ENCODE results near the gene TPO.

The TPO gene

GRCh38 chr2:1455466-1455865 lies 42.2 kb downstream of the TPO start:
- Histone ChIP-seq H3F3A (ENCODE audit: insufficient read depth, low read length) (no peaks in the 10 kb centered on the region), H4K20me1 (ENCODE audit: insufficient read depth, low read length) (no peaks in the 10 kb centered on the region), H3K79me2 (ENCODE audit: low read length) (no peaks in the 10 kb centered on the region), H3K27me3 (replicated peaks; ENCODE audit: insufficient read depth, low read length) (no peaks in the 10 kb centered on the region), H2AFZ (ENCODE audit: low read length) (no peak overlapping the region), H3K9me3 (replicated peaks; ENCODE audit: insufficient read depth, low read length) (no peaks in the 10 kb centered on the region), H3K4me3 (ENCODE audit: low read length) (no peak overlapping the region), H3K9me2 (replicated peaks; ENCODE audit: insufficient read depth, low read length) (no peaks in the 10 kb centered on the region), H3K27ac (ENCODE audit: low read length) (no peak overlapping the region), H3K4me2 (ENCODE audit: low read depth, low read length) (no peak overlapping the region), H3K4me1 (ENCODE audit: low read length) (no peaks in the 10 kb centered on the region), H3K36me3 (replicated peaks; ENCODE audit: insufficient read depth, low read length) (no peaks in the 10 kb centered on the region), H3K9ac (ENCODE audit: low read length) (no peak overlapping the region)
- DNase-seq: no peak
- TF ChIP-seq EZH2phosphoT487 (IDR thresholded peaks at IDR 0.05; ENCODE audit: low read length): no peak
- TF ChIP-seq EZH2 (optimal IDR thresholded peaks at IDR 0.05; ENCODE audit: low read depth, low read length): no peak
- TF ChIP-seq CTCF (IDR thresholded peaks at IDR 0.05; ENCODE audit: low read length): no peak

DNA sequence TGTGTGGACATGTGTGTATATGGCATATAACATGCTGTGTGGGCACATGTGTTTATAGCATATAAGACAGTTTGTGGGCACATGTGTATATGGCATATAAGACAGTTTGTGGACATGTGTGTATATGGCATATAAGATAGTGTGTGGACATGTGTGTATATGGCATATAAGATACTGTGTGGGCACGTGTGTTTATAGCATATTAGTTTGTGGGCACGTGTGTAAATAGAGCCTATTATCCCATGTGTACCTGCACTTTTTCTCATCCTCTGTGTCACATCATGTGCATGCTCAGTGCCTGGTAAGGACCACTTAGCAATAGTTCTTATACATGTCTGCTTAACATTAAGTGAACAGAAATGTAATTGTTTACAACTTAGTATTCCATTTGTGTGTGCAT lies 45.2 kb downstream of the TPO start:
- Histone ChIP-seq H4K20me1 (ENCODE audit: insufficient read depth, low read length) (no peaks in the 10 kb centered on the region), H2AFZ (ENCODE audit: low read length) (no peak overlapping the region)

GRCh38 chr2:1459727-1460126 lies 46.5 kb downstream of the TPO start:
- H3K9ac ChIP-seq (ENCODE audit: low read length): no peak overlapping the region
- H3K27me3 ChIP-seq (replicated peaks; ENCODE audit: insufficient read depth, low read length): no peaks in the 10 kb centered on the region
- no peak overlapping the region for H3K4me3 ChIP-seq (ENCODE audit: low read length)
- no peaks in the 10 kb centered on the region for H3K36me3 ChIP-seq (replicated peaks; ENCODE audit: insufficient read depth, low read length)
- no peaks in the 10 kb centered on the region for H3K9me3 ChIP-seq (replicated peaks; ENCODE audit: insufficient read depth, low read length)
- no peak for DNase-seq
- H3K9me2 ChIP-seq (replicated peaks; ENCODE audit: insufficient read depth, low read length): no peaks in the 10 kb centered on the region
- TF ChIP-seq EZH2phosphoT487 (IDR thresholded peaks at IDR 0.05; ENCODE audit: low read length) (no peak), EZH2 (optimal IDR thresholded peaks at IDR 0.05; ENCODE audit: low read depth, low read length) (no peak), CTCF (IDR thresholded peaks at IDR 0.05; ENCODE audit: low read length) (no peak)
- no peaks in the 10 kb centered on the region for H3K79me2 ChIP-seq (ENCODE audit: low read length)
- H3K27ac ChIP-seq (ENCODE audit: low read length): no peak overlapping the region
- no peaks in the 10 kb centered on the region for H3F3A ChIP-seq (ENCODE audit: insufficient read depth, low read length)
- H4K20me1 ChIP-seq (ENCODE audit: insufficient read depth, low read length): no peaks in the 10 kb centered on the region
- H3K4me2 ChIP-seq (ENCODE audit: low read depth, low read length): no peak overlapping the region
- H3K4me1 ChIP-seq (ENCODE audit: low read length): no peaks in the 10 kb centered on the region
- no peak overlapping the region for H2AFZ ChIP-seq (ENCODE audit: low read length)

More for the DNA sequence above, 45.2 kb downstream of the TPO start:
- H3K4me1 ChIP-seq (ENCODE audit: low read length): no peaks in the 10 kb centered on the region
- H3K27ac ChIP-seq (ENCODE audit: low read length): no peak overlapping the region
- no peaks in the 10 kb centered on the region for H3F3A ChIP-seq (ENCODE audit: insufficient read depth, low read length)
- no peak overlapping the region for H3K9ac ChIP-seq (ENCODE audit: low read length)
- H3K79me2 ChIP-seq (ENCODE audit: low read length): no peaks in the 10 kb centered on the region
- no peak overlapping the region for H3K4me2 ChIP-seq (ENCODE audit: low read depth, low read length)
- no peaks in the 10 kb centered on the region for H3K9me2 ChIP-seq (replicated peaks; ENCODE audit: insufficient read depth, low read length)
- H3K9me3 ChIP-seq (replicated peaks; ENCODE audit: insufficient read depth, low read length): no peaks in the 10 kb centered on the region
- no peaks in the 10 kb centered on the region for H3K27me3 ChIP-seq (replicated peaks; ENCODE audit: insufficient read depth, low read length)
- no peaks in the 10 kb centered on the region for H3K36me3 ChIP-seq (replicated peaks; ENCODE audit: insufficient read depth, low read length)
- TF ChIP-seq CTCF (IDR thresholded peaks at IDR 0.05; ENCODE audit: low read length): no peak
- no peak for TF ChIP-seq EZH2phosphoT487 (IDR thresholded peaks at IDR 0.05; ENCODE audit: low read length)
- no peak for TF ChIP-seq EZH2 (optimal IDR thresholded peaks at IDR 0.05; ENCODE audit: low read depth, low read length)
- H3K4me3 ChIP-seq (ENCODE audit: low read length): no peak overlapping the region
- DNase-seq: no peak

Measured in MM.1S (cell line).